Liver (tissue), 9 donors: ENCODE data around the gene BIN1. TPM values are rescaled to one million over a fixed set of nuclear protein-coding genes. Genes with fewer than 3 reads are reported as not detected.

ENCODE experiments used
- DNase-seq: peaks from one replicate; pipeline ENCODE4 v3.0.0-alpha.2; 2017; ENCODE audit warnings: low spot score
- H3K27ac ChIP-seq, 2 donors: one replicate each; pipeline ENCODE4 v1.7.0; 2013; ENCODE audit warnings: inconsistent platforms in 2 of 2, low read length in 2 of 2, control low read depth in 1 of 2, low read depth in 1 of 2, mild to moderate bottlenecking in 1 of 2
- H3K27me3 ChIP-seq, 4 donors: one replicate each; pipeline versions ENCODE4 v1.6.1 to v1.7.0; 2013; ENCODE audit warnings: low read length in 3 of 4, inconsistent platforms in 1 of 4, mild to moderate bottlenecking in 1 of 4, moderate library complexity in 1 of 4; ENCODE audit not compliant: control insufficient read depth in 4 of 4, insufficient read depth in 4 of 4
- H3K36me3 ChIP-seq, 4 donors: one replicate each; pipeline versions ENCODE4 v1.6.1 to v1.7.0; 2013; ENCODE audit warnings: low read length in 3 of 4, mild to moderate bottlenecking in 3 of 4, low read depth in 1 of 4, moderate library complexity in 1 of 4; ENCODE audit not compliant: control insufficient read depth in 4 of 4, insufficient read depth in 3 of 4
- H3K4me1 ChIP-seq, 4 donors: one replicate each; pipeline versions ENCODE4 v1.6.1 to v1.7.0; 2013; ENCODE audit warnings: low read length in 3 of 4, mild to moderate bottlenecking in 3 of 4, moderate library complexity in 1 of 4; ENCODE audit not compliant: control insufficient read depth in 4 of 4, insufficient read depth in 4 of 4
- H3K4me3 ChIP-seq, 3 donors: one replicate each; pipeline versions ENCODE4 v1.6.1 to v1.7.0; 2013; ENCODE audit warnings: low read length in 3 of 3, control low read depth in 1 of 3, low read depth in 1 of 3, mild to moderate bottlenecking in 1 of 3
- H3K9ac ChIP-seq, 2 donors: one replicate each; pipeline ENCODE4 v1.7.0; 2013; ENCODE audit warnings: low read length in 2 of 2, mild to moderate bottlenecking in 2 of 2, moderate library complexity in 2 of 2, control low read depth in 1 of 2, low read depth in 1 of 2
- H3K9me3 ChIP-seq, 4 donors: one replicate each; pipeline versions ENCODE4 v1.6.1 to v1.7.0; 2013; ENCODE audit warnings: low read length in 3 of 4; ENCODE audit not compliant: control insufficient read depth in 4 of 4
- ATF3 ChIP-seq: IDR thresholded peaks from 2 replicates; pipeline ENCODE4 v1.6.1; 2016; ENCODE audit warnings: antibody characterized with exemption
- CTCF ChIP-seq: fragments of 150-350 bp; IDR thresholded peaks from 2 replicates; pipeline ENCODE4 v1.5.1; 2017; ENCODE audit warnings: improper control_type of control experiment, low read depth, low read length; ENCODE audit not compliant: missing input control
- EGR1 ChIP-seq, 2 donors: IDR thresholded peaks; 2 replicates each; pipeline ENCODE4 v1.6.1; 2016 to 2018; ENCODE audit warnings: antibody characterized with exemption in 2 of 2, low read depth in 2 of 2
- FOXA1 ChIP-seq: IDR thresholded peaks from 2 replicates; pipeline ENCODE4 v1.6.1; 2016; ENCODE audit warnings: antibody characterized with exemption
- FOXA2 ChIP-seq: IDR thresholded peaks from 2 replicates; pipeline ENCODE4 v1.6.1; 2016; ENCODE audit warnings: antibody characterized with exemption
- JUND ChIP-seq, 2 donors: IDR thresholded peaks; 2 replicates each; pipeline ENCODE4 v1.6.1; 2016; ENCODE audit warnings: antibody characterized with exemption in 2 of 2
- MAX ChIP-seq: IDR thresholded peaks from 2 replicates; pipeline ENCODE4 v1.6.1; 2016; ENCODE audit warnings: antibody characterized with exemption
- NR2F2 ChIP-seq: IDR thresholded peaks from 2 replicates; pipeline ENCODE4 v1.6.1; 2016; ENCODE audit warnings: antibody characterized with exemption
- REST ChIP-seq: IDR thresholded peaks from 2 replicates; pipeline ENCODE4 v1.6.1; 2016; ENCODE audit warnings: antibody characterized with exemption, mild to moderate bottlenecking
- RXRA ChIP-seq, 2 donors: IDR thresholded peaks; 2 replicates each; pipeline ENCODE4 v1.6.1; 2017 to 2018; ENCODE audit warnings: antibody characterized with exemption in 2 of 2, mild to moderate bottlenecking in 1 of 2
- SP1 ChIP-seq: IDR thresholded peaks from 2 replicates; pipeline ENCODE4 v1.6.1; 2018; ENCODE audit warnings: antibody characterized with exemption, mild to moderate bottlenecking
- TAF1 ChIP-seq: conservative IDR thresholded peaks from 2 replicates; pipeline ENCODE4 v1.6.1; 2016; ENCODE audit warnings: antibody characterized with exemption, mild to moderate bottlenecking
- YY1 ChIP-seq: IDR thresholded peaks from 2 replicates; pipeline ENCODE4 v1.6.1; 2016; ENCODE audit warnings: antibody characterized with exemption, mild to moderate bottlenecking
- ZBTB33 ChIP-seq: IDR thresholded peaks from 2 replicates; pipeline ENCODE4 v1.6.1; 2016; ENCODE audit warnings: antibody characterized with exemption
- WGBS: extraction: QIAGEN DNeasy Blood & Tissue Kit; methylation state at CpG from one replicate; pipeline ENCODE4 v1.1.7; 2013; 5-methylcytosine and 5-hydroxymethylcytosine counted together
- polyA plus RNA-seq, 2 donors: library from polyadenylated mRNA; stranded (reverse) in 1 of 2; unstranded in 1 of 2; fragments of 200-250 nt in 1 of 2; fragments of >200 nt in 1 of 2; fragmentation: Nextera tagmentation in 1 of 2; extraction: Ambion mirVana in 1 of 2; gene quantifications; one replicate each; pipeline versions ENCODE4 v1.2.1 to v1.2.3, GENCODE V29; 2013 to 2015
- total RNA-seq, 2 donors: library from RNA; depleted of rRNA; stranded (reverse); fragments of >200 nt; gene quantifications; one replicate each; pipeline ENCODE4 v1.2.3, GENCODE V29; 2014
- donor health status: healthy.
- donor health status: healthy.
- donor health status: healthy.
- donor health status: healthy.
- donor health status: healthy.

The BIN1 gene
- total and polyA plus RNA-seq, 4 donors, result 13.3 to 21.5 (median 15.0) TPM

GRCh38 chr2:127150996-127151395 lies 44.0 kb upstream of the BIN1 start:
- H3K9ac ChIP-seq, result no peak overlapping the region
- no peaks in the 10 kb centered on the region for H3K4me1 ChIP-seq
- no peak overlapping the region for H3K27ac ChIP-seq
- H3K27me3 ChIP-seq, result no peaks in the 10 kb centered on the region
- WGBS, result 92% methylated on average over 1 of the region's 1 CpG
- peaks cover 0 to 2% (median 0%) of the 10 kb centered on the region in 4 donors for H3K9me3 ChIP-seq
- H3K36me3 ChIP-seq, result no peaks in the 10 kb centered on the region
- TF ChIP-seq CTCF, result no peak
- H3K4me3 ChIP-seq, result no peak overlapping the region
- no peak for DNase-seq

GRCh38 chr2:127149384-127149783 lies 42.4 kb upstream of the BIN1 start:
- Histone ChIP-seq H3K36me3 (no peaks in the 10 kb centered on the region), H3K9me3 (peaks cover 0 to 2% (median 0%) of the 10 kb centered on the region in 4 donors), H3K27ac (no peak overlapping the region), H3K9ac (no peak overlapping the region), H3K27me3 (no peaks in the 10 kb centered on the region), H3K4me3 (no peak overlapping the region), H3K4me1 (no peaks in the 10 kb centered on the region)
- TF ChIP-seq YY1, result no peak
- no peak for TF ChIP-seq RXRA (IDR thresholded peaks at IDR 0.05)
- WGBS, result 92% methylated on average over 4 of the region's 4 CpGs
- DNase-seq, result no peak

- TF ChIP-seq JUND (IDR thresholded peaks at IDR 0.05) (no peak), EGR1 (IDR thresholded peaks at IDR 0.05; ENCODE audit: low read depth in 2 of 2) (no peak), ATF3 (no peak), FOXA1 (no peak), SP1 (no peak), MAX (no peak), RXRA (IDR thresholded peaks at IDR 0.05) (no peak), REST (no peak), ZBTB33 (no peak), TAF1 (no peak), NR2F2 (no peak), FOXA2 (no peak), CTCF (no peak), YY1 (no peak)
- WGBS, result 90% methylated on average over 10 of the region's 10 CpGs
- H3K27ac ChIP-seq, result no peak overlapping the region
These were observed 40.0 kb upstream of the BIN1 start for GRCh38 chr2:127146820-127147502.

More at GRCh38 chr2:127146820-127147502, 40.0 kb upstream of the BIN1 start:
- H3K36me3 ChIP-seq, result no peaks in the 10 kb centered on the region
- H3K4me3 ChIP-seq, result no peak overlapping the region
- no peaks in the 10 kb centered on the region for H3K27me3 ChIP-seq
- no peak for DNase-seq
- peaks cover 0 to 2% (median 0%) of the 10 kb centered on the region in 4 donors for H3K9me3 ChIP-seq
- no peak overlapping the region for H3K9ac ChIP-seq
- no peaks in the 10 kb centered on the region for H3K4me1 ChIP-seq
